Activated naive CD8-positive, alpha-beta T cell treated with anti-CD3 and anti-CD28 coated beads, Interleukin-2, amount 10 ng/mL, durations not matched to agents 7 days and 5 days (primary cell): ENCODE data around the gene ABCC4. TPM values are rescaled to one million over a fixed set of nuclear protein-coding genes. Genes with fewer than 3 reads are reported as not detected.
"Not testable (repeated sequence)": the region's sequence is repeated elsewhere in the genome, so short reads cannot be mapped to it uniquely, and the experiment has no call there.

ENCODE experiments used
- ATAC-seq: fragments of 150-1000 bp; cut with Tn5 transposase; one replicate; pipeline ENCODE4 v1.10.0; 2021; ENCODE audit warnings: low read depth, moderate library complexity
- POLR2A ChIA-PET: fragments of 350-600 bp; sonication (Branson Sonifier 250); formaldehyde crosslinking; loops from one replicate; lab custom pipeline; 2021; ENCODE audit warnings: antibody characterized with exemption; lab: Charles Lee
- DNase-seq: peaks from one replicate; pipeline ENCODE4 v3.0.0; 2021
- H3K27ac Mint-ChIP-seq: one replicate; pipeline ENCODE4 v1.8.0; 2022; ENCODE audit warnings: mild to moderate bottlenecking, mixed read lengths
- H3K27me3 Mint-ChIP-seq: one replicate; pipeline ENCODE4 v1.8.0; 2022; ENCODE audit warnings: mild to moderate bottlenecking, moderate library complexity, mixed read lengths
- H3K36me3 Mint-ChIP-seq: one replicate; pipeline ENCODE4 v1.8.0; 2021; ENCODE audit warnings: mild to moderate bottlenecking, mixed read lengths
- H3K4me1 Mint-ChIP-seq: one replicate; pipeline ENCODE4 v1.8.0; 2021; ENCODE audit warnings: mixed read lengths
- H3K4me3 Mint-ChIP-seq: one replicate; pipeline ENCODE4 v1.8.0; 2022; ENCODE audit warnings: mild to moderate bottlenecking, moderate library complexity, mixed read lengths
- H3K9me3 Mint-ChIP-seq: one replicate; pipeline ENCODE4 v1.8.0; 2021; ENCODE audit warnings: mixed read lengths
- total RNA-seq, 2 experiments: library from RNA; stranded (reverse); gene quantifications; one replicate each; pipeline ENCODE4 v1.2.3, GENCODE V29; 2021

ABCC4 gene
- total RNA-seq, 2 experiments from 2014 or later = 5.7 to 6.4 TPM

GRCh38 chr13:95317039-95317989 lies 16.1 kb upstream of the ABCC4 start:
- Mint-ChIP-seq H3K4me1 (no peaks in the 10 kb centered on the region), H3K27me3 (peaks cover 15% of the 10 kb centered on the region), H3K4me3 (no peak overlapping the region), H3K36me3 (no peaks in the 10 kb centered on the region), H3K9me3 (no peaks in the 10 kb centered on the region), H3K27ac (no peak overlapping the region)
- no peak for ATAC-seq
- POLR2A ChIA-PET = no interaction called here
- no peak for DNase-seq

- no peak for DNase-seq
- no peaks in the 10 kb centered on the region for H3K36me3 Mint-ChIP-seq
- POLR2A ChIA-PET = no interaction called here
- no peak for ATAC-seq
- no peak overlapping the region for H3K4me3 Mint-ChIP-seq
- H3K27me3 Mint-ChIP-seq = peaks cover 14% of the 10 kb centered on the region
- no peak overlapping the region for H3K27ac Mint-ChIP-seq
- H3K4me1 Mint-ChIP-seq = no peaks in the 10 kb centered on the region
- no peaks in the 10 kb centered on the region for H3K9me3 Mint-ChIP-seq
These were observed 14.5 kb upstream of the ABCC4 start for GRCh38 chr13:95315752-95316151.

GRCh38 chr13:95307507-95307906 lies 6.3 kb upstream of the ABCC4 start:
- Mint-ChIP-seq H3K27ac (no peak overlapping the region), H3K4me3 (no peak overlapping the region), H3K27me3 (peaks cover 8% of the 10 kb centered on the region), H3K9me3 (no peaks in the 10 kb centered on the region), H3K4me1 (no peaks in the 10 kb centered on the region), H3K36me3 (no peaks in the 10 kb centered on the region)
- ATAC-seq (no peak), DNase-seq (no peak)
- POLR2A ChIA-PET = no interaction called here

- no peak for ATAC-seq
- H3K27ac Mint-ChIP-seq = no peak overlapping the region
- H3K9me3 Mint-ChIP-seq = no peaks in the 10 kb centered on the region
- POLR2A ChIA-PET = no interaction called here
- peaks cover 14% of the 10 kb centered on the region for H3K27me3 Mint-ChIP-seq
- peaks cover 14% of the 10 kb centered on the region for H3K4me1 Mint-ChIP-seq
- DNase-seq = no peak
- H3K36me3 Mint-ChIP-seq = no peaks in the 10 kb centered on the region
- H3K4me3 Mint-ChIP-seq = no peak overlapping the region
These were observed 3.2 kb upstream of the ABCC4 start for GRCh38 chr13:95304453-95304852.

GRCh38 chr13:95301968-95302393 lies 730 bp upstream of the ABCC4 start:
- DNase-seq = no peak
- Mint-ChIP-seq H3K36me3 (no peaks in the 10 kb centered on the region), H3K27me3 (peaks cover 14% of the 10 kb centered on the region), H3K9me3 (no peaks in the 10 kb centered on the region), H3K27ac (no peak overlapping the region), H3K4me3 (peak overlapping the region; percentile 63), H3K4me1 (peaks cover 19% of the 10 kb centered on the region)
- ATAC-seq = no peak
- POLR2A ChIA-PET = interaction anchor here (0.6 kb wide), 1 partner anchor 58 kb away, joined by 6 read pairs; no protein-coding TSS in a partner anchor

- H3K4me1 Mint-ChIP-seq = peaks cover 19% of the 10 kb centered on the region
- H3K36me3 Mint-ChIP-seq = no peaks in the 10 kb centered on the region
- peak; percentile 61 for DNase-seq
- peak overlapping the region; percentile 89 for H3K4me3 Mint-ChIP-seq
- peaks cover 14% of the 10 kb centered on the region for H3K27me3 Mint-ChIP-seq
- H3K27ac Mint-ChIP-seq = peak overlapping the region; percentile 74
- POLR2A ChIA-PET = no interaction called here
- no peaks in the 10 kb centered on the region for H3K9me3 Mint-ChIP-seq
- ATAC-seq = peak; percentile 57
These were observed 547 bp downstream of the ABCC4 start for GRCh38 chr13:95300625-95301182.

- no peak for DNase-seq
- Mint-ChIP-seq H3K9me3 (no peaks in the 10 kb centered on the region), H3K27me3 (peaks cover 14% of the 10 kb centered on the region), H3K4me3 (no peak overlapping the region), H3K4me1 (peaks cover 19% of the 10 kb centered on the region), H3K36me3 (no peaks in the 10 kb centered on the region), H3K27ac (no peak overlapping the region)
- POLR2A ChIA-PET = interaction anchor here (0.6 to 1.0 kb wide), 2 partner anchors 32 to 157 kb away, joined by 3 to 4 read pairs; no protein-coding TSS in a partner anchor
- ATAC-seq = no peak
These were observed 2.2 kb downstream of the ABCC4 start for GRCh38 chr13:95298971-95299621.

GRCh38 chr13:95298169-95298965 lies 2.9 kb downstream of the ABCC4 start:
- no peak for DNase-seq
- H3K36me3 Mint-ChIP-seq = no peaks in the 10 kb centered on the region
- no peak overlapping the region for H3K27ac Mint-ChIP-seq
- H3K9me3 Mint-ChIP-seq = no peaks in the 10 kb centered on the region
- H3K4me3 Mint-ChIP-seq = no peak overlapping the region
- POLR2A ChIA-PET = interaction anchor here (0.6 to 1.6 kb wide), 3 partner anchors 33 to 158 kb away, joined by 3 to 4 read pairs (median 4); no protein-coding TSS in a partner anchor
- no peak for ATAC-seq
- H3K4me1 Mint-ChIP-seq = peaks cover 19% of the 10 kb centered on the region
- H3K27me3 Mint-ChIP-seq = peaks cover 14% of the 10 kb centered on the region

GRCh38 chr13:95296326-95296925 lies 4.8 kb downstream of the ABCC4 start:
- Mint-ChIP-seq H3K4me3 (no peak overlapping the region), H3K27ac (no peak overlapping the region), H3K27me3 (no peaks in the 10 kb centered on the region), H3K4me1 (peaks cover 13% of the 10 kb centered on the region), H3K36me3 (peaks cover 5% of the 10 kb centered on the region), H3K9me3 (peaks cover under 1% of the 10 kb centered on the region)
- peak; percentile 32 for DNase-seq
- ATAC-seq = no peak
- POLR2A ChIA-PET = interaction anchor here (1.6 kb wide), 1 partner anchor 108 kb away, joined by 4 read pairs; no protein-coding TSS in a partner anchor

- Mint-ChIP-seq H3K4me1 (peaks cover 10% of the 10 kb centered on the region), H3K27ac (no peak overlapping the region), H3K36me3 (peaks cover 7% of the 10 kb centered on the region), H3K4me3 (no peak overlapping the region), H3K9me3 (peaks cover 1% of the 10 kb centered on the region), H3K27me3 (no peaks in the 10 kb centered on the region)
- no peak for DNase-seq
- POLR2A ChIA-PET = no interaction called here
- no peak for ATAC-seq
These were observed 6.2 kb downstream of the ABCC4 start for GRCh38 chr13:95295026-95295425.

GRCh38 chr13:95292622-95293021 lies 8.6 kb downstream of the ABCC4 start:
- no peak for ATAC-seq
- peaks cover 1% of the 10 kb centered on the region for H3K4me1 Mint-ChIP-seq
- H3K36me3 Mint-ChIP-seq = peaks cover 7% of the 10 kb centered on the region
- H3K27ac Mint-ChIP-seq = no peak overlapping the region
- peaks cover 1% of the 10 kb centered on the region for H3K9me3 Mint-ChIP-seq
- H3K27me3 Mint-ChIP-seq = no peaks in the 10 kb centered on the region
- POLR2A ChIA-PET = no interaction called here
- H3K4me3 Mint-ChIP-seq = no peak overlapping the region
- DNase-seq = no peak

- H3K27ac Mint-ChIP-seq, ATAC-seq, H3K4me3 Mint-ChIP-seq, DNase-seq, H3K27me3 Mint-ChIP-seq, H3K36me3 Mint-ChIP-seq, H3K4me1 Mint-ChIP-seq, H3K9me3 Mint-ChIP-seq: not testable (repeated sequence)
- POLR2A ChIA-PET = interaction anchor here (0.6 kb wide), 1 partner anchor 253 kb away, joined by 3 read pairs; no protein-coding TSS in a partner anchor
These were observed 11.3 kb downstream of the ABCC4 start for GRCh38 chr13:95289901-95290300.
